HG03108 (cell line): ENCODE data around the gene NREP.

Experiments used
- ATAC-seq: cut with Tn5 transposase; IDR thresholded peaks from one replicate; pipeline ENCODE4 v1.9.1; 2021; ENCODE audit warnings: moderate library complexity; ENCODE audit not compliant: unreplicated experiment

Gene NREP, protein sequence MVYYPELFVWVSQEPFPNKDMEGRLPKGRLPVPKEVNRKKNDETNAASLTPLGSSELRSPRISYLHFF

DNA sequence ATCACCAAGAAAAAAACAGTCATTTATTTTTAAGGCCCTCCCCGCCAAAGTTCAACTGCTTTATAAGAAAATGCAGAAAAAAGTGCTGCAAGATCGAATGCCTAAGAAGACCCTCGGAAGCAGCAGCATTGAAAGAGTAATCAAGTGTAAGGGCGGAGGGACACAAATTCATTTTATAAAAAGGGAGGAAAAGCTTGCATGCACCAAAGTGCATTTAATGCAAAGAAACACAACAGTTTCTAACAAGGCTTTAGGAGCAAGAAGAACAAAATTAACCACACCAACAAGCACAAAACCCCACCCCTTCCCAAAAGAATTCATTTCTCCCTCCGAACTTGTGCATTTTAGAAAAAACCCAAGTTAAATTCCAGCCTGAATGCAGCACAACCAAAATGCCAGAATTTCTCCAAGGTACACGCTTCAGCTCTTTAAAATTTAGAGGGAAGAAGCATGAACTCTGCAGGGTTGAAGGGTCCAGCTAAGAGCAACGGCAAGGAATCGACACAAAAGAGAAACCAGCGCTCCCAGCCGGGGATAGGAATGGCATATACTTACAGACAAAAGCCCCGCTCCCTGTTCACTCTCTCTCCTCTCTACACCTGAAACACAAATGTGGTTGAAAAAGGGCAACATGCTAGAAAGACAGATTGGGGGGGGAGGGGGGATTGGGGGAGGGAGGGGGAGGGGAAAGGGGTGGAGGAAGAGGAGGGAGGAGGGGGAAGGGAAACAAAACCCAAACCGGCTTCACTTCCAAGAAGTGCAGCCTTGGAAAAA, at the start of gene NREP:
TSS of gene NREP (minus strand) at position 614 of the 774 bp plus-strand sequence. CDS start 1,422 bp downstream, outside the sequence.
- peak; percentile 2 for ATAC-seq

DNA sequence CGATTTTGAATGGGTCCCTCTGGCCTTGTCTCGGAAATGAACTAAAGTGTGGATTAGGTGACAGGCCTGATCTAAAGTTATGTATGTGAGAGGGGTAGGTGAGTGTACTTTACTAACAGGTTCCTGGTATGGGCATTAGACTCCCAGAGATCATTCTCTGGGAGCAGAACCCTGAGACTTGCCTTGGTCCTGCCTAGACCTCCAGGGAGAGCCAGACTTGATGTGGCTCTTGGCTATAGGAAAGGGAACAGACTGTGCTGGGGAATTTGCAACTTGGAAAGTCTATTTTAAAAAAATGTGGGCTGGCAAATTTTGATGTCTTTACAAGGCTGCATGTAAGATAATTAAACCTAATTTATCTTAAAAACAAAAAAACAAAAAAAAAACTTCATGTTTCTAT, 49.8 kb upstream of the NREP start:
- ATAC-seq, result no peak

DNA sequence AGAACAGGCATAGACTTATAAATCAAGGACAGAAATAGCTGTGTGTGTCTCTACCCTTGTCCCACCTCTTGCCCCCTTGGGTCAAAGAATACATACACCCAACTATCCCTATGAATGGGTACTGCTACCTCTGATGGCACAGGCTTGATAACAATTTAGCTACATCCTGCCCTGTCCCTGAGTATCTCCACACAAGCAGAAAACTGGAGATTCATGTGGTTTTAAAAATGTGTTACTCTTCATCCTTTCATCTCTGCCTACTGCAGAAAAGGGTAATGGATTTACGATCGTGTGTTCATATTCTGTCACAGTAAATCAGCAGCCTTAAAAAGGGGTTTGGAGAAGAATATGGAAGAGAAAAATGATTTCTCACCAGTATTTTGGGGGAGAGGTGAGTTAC, 49.2 kb upstream of the NREP start:
- no peak for ATAC-seq

DNA sequence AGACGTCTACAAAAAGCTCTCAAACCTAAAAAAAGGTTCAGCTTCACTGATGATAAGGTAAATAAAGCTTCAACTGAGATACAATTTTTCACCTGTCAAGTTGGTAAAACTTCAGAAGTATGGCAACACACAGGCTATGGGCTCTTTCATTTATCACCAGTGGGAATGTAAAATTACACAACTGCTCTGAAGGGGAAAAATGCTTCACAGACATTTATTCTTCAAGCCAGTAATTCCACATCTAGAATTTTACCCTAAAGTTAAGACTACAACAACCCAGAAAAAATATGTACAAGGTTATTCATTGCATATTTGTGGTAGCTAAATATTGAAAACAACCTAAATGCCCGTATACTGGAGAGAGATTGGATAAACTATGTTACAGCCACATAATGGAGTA, 48.1 kb upstream of the NREP start:
- ATAC-seq, result no peak

DNA sequence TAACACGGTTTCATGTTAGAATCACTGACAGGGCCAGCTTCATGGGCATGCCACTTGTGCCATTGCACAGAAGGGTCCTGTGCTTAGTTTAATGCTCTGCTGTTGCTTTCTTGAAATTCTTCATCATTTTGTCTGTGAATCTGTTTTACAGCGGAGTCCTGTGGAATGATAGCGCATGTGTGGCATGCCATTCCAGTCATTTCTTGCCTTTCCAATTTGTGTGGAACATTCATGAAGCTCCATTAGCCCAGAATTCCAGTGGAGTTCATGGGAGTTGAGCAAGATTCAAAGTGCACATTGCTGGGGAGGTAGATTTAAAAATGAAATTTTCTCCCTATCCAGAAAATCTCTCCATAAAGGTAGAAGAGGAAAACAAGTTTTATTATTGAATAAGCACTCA, 43.4 kb upstream of the NREP start:
- no peak for ATAC-seq

DNA sequence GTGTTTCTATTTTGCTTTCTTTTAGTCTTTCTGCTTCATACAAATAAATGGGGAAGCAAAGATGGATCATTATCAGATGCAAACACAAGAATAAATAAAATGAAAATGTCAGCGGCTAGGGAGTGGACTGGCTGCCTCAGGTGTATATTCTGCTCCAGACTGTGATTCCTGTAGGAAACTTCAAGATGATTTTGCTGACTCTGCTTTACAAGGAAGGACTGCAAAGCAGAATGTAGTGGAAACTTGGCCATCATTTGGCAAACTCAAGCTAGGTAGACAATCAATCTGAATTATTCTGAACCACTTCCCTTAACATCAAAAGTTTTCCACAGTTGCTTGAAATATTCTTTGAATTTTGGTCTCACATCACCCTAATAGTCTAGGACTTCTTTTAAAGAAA, 38.1 kb upstream of the NREP start:
- no peak for ATAC-seq

DNA sequence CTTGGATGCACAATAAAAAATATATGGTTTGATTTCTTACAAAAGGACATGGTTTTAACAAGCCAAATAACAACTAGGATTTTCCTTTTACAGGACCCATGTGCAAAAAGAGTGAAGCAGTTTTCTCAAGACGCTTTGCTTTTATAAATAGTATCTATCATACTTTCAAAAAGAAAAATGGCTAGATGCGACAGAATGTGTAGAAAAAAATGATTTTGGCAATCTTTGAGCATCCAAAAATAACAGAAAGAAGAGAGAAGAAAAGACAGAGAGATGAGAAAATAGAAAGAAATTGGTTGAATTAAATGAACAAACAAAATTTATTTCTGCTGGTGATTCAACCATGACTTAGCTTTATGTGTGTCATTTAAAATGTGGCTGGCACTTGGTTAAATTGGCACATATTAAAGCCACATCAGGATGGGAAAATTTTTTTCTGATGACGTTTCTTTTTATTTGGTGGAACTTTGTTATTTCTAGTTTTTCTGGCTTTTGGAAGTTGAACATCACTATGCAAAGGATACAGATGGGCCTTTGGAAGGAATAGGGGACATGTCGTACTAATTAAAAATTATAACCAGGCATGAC, 35.6 kb upstream of the NREP start:
- no peak for ATAC-seq

DNA sequence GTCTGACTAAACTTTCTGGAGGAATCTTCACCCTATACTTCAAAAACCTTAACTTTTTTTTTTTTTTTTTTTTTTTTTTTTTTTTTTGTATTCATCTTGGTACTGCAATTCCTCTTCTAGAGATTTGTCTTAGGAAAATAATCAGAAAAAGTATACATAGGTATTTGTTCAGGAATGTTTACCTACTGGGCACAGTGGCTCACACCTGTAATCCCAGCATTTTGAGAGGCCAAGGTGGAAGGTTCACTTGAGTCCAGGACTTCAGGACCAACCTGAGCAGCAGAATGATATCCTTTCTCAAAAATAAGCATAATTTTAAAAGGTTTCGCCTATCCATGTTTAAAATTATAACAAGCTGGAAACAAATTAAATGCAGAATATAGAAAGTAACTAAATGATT, 33.3 kb upstream of the NREP start:
- ATAC-seq, result no peak

DNA sequence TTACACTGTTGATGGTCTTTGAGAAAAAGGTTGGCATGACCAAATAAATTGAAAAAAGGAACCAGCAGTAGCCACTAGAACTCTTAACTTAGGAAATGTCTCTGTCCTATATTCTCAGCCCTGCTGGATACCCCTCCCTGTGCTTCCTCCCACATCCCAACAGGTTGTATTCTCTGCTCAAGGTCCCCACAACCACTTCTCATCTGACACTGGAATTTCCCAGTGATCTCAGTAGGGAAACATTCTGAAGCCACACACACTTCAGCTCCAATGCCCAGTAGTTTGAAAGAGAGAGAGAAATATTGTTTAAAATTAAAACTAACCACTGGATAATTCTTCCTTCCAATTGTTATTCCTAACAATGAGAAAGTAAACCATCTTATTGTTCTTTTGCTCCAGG, 30.0 kb upstream of the NREP start:
- ATAC-seq, result no peak

DNA sequence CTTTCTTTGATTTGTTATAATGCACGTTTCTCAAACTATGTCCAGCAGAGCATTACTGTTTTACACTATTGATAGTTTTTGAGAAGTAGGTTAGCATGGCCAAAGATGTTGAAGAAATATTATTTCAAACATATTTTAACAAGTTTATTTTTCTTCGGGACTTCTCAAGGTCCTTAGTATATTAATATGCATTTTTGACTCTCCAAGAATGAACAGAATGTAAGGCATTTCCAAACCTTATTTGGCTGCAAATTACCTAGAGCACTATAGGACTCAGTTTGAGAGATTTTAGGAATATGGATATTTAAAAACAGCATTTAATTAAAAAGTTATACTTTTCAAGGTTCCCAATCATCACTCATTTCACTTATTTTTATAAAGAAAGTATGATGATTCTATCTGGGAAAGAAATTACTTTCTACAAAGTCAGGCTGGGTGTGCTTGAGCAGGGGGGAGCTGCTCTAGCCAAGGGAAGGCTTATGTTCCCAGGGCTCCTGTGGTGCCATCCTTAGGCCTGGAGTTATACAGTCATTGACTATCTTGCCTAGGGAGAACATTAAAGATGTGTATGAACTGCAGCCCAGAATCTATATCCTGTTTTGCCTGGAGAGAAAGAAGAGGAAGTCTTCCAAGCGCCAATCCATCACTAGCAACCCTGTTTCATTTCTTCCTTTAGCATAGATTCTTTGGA, 27.6 kb upstream of the NREP start:
- ATAC-seq, result no peak

DNA sequence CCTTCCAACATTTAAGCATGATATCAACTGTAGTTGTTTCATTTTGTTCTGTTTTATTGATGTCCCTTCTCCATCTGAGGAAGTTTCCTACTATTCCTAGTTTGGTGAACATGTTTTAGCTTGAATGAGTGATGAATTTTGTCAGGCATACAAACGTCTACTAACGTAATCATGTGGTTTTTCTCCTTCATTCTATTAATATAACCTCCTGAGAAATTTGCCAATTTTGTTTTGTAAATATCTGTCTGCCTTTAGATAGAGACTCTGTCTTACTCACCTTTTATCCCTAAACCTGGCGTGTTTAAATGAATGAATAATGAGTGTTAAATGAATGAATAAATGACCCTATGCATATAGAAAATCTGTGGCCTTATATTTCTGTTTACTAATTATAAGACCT, 26.5 kb upstream of the NREP start:
- no peak for ATAC-seq

DNA sequence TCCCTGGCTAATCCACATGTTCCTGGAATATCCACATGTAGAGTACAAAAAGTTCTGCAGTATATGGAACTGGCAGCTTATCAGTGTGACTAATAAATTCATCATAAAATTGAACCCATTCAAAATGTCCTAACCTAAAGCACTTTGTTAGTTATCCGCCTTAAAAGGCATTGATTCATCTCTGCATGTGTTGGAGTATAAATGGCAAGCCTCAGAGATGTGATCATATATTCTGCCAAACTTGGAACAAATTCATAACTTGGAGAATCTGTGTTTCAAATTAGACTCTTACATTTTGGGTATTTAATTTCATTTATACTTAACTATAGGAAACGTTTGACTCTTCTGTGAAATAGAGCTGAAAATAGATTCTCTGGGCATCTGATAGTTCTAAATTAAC, 25.2 kb upstream of the NREP start:
- ATAC-seq, result no peak

DNA sequence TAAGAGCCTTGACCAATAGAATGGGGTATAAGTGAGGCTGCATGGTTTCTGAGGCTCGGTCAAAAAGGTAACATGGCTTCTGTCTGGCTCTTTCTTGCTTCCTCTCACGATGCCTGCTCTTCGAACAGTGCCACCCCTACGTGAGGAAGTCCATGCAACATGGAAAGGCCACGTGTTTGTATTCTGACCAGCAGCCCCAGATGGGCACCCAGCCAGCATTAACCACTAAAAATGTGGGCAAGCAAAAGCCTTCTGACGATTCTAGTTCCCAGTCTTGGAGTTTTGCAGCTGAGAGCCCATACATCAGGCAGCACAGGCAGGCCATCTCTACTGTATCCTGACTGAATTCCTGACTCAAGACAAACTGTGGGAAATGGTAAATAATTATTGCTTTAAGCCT, 24.2 kb upstream of the NREP start:
- no peak for ATAC-seq

DNA sequence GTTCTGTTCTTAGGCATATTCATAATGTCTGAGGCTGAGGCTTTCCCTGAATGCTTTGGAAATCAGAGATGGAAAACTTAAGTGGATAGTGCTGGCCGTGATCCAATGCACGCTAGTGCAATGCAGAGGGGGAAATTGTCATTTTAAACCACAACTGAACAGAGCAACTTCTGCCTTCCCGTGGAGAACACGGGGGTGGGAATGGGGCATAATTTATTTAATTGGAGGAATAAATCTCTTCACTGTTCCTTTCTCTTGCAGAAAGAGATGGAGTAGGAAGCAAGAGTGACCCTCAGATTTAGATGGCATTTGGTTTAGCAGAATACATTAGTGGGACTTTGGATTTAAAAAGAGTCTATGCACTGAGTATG, 22.9 kb upstream of the NREP start:
- ATAC-seq, result no peak

DNA sequence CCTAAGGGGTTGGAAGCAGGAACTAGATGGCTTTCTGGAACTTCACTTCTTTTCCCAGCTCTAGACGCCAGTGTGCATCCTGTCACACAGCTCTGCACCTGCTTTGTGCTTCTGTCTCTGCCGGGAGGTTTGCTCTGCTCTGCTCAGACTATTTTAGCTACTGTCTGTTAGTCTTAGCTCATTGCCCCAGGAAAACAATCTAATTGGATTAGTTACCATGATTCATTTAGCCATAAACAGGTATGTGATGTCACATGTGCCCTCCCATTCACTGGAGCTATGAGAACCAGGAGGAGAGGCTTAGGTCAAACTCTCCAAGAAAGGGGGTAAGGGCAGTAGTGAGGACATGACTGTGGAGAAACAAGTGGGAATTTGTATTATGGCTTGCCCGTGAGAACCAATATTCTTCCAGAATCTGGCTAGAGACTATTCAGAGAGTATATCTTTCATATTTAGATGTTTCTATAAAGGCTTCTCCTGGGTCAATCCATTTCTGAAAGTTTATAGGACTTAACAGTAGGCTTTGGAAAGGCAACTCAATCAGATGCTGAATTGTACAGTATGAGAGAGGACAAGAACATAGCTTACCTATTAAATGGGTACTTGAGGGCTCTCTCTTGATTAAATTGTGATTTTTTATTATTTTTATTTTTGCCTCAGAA, 22.4 kb upstream of the NREP start:
- ATAC-seq, result no peak

DNA sequence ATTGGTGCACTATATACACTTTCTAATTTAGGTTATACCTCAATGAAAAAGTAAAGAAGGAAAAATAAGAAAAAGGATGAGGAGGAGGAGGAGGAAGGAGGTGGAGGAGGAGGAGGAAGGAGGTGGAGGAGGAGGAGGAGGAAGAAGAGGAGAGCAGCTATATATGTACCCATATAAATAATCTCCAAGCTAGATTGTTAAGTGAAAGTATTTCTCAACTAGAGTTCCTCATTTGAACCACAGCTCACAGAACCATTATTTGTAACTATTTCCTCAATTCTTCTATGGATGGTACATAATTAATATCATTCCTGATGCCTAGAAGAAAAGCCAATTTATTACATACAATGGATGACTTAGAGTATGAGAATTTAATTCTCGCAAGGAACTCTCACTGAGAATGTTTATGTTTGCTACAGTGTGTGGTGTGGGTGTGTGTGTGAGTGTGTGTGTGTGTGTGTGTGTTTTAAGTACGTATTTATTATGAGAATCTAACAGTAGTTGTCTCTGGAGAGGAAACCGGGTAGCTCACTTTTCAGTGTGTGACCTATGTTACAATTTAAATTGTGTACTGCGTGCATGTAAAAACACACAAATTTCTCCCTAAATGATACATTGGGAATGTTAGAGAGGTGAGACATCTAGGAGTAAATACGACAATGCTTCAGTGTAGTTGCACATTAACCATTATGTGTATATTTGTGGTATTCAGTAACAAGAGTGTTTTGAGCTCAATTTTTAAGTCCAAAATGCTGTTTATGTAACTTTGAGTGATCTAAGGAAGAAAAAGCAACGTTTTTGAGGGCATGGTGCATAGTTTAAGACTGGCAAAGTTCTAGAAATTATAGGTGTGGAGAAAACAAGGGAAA, 20.2 kb upstream of the NREP start:
- ATAC-seq, result no peak

DNA sequence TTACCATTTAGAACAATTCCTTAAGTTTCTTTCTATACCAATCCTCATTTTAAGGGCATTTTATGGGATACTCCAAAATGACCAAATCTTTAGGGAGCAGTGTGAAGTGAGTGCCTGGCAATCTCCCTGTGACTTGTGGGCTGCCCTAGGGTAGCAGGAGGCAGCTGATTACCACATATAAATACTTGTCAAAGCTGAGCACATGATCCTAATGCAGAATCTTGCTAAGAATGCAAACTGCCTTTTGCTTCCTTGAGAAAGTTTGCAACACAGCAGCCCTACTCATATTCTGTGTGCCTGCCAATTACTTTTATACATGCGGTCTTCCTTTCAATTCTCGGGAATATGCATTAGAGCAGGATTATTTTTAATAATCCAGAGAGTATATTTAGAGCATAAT, 18.2 kb upstream of the NREP start:
- no peak for ATAC-seq

DNA sequence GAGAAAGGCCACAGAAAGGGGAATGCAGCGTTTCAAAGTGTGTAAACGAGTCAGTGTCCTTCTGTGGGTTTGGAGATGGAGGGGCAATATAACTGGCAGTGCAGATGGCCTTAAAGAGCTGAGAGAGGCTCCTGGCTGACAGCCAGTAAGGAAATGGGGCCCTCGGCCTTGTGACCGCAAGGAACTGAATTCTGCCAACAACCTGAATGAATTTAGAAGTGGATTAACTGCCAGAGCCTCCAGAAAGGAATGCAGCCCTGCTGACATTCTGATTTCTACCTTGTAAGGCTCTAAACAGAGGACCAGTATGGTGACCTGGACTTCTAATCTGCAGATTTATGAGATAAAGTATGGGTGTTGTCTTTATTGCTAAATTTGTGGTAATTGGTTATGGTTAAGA, 17.5 kb upstream of the NREP start:
- no peak for ATAC-seq

DNA sequence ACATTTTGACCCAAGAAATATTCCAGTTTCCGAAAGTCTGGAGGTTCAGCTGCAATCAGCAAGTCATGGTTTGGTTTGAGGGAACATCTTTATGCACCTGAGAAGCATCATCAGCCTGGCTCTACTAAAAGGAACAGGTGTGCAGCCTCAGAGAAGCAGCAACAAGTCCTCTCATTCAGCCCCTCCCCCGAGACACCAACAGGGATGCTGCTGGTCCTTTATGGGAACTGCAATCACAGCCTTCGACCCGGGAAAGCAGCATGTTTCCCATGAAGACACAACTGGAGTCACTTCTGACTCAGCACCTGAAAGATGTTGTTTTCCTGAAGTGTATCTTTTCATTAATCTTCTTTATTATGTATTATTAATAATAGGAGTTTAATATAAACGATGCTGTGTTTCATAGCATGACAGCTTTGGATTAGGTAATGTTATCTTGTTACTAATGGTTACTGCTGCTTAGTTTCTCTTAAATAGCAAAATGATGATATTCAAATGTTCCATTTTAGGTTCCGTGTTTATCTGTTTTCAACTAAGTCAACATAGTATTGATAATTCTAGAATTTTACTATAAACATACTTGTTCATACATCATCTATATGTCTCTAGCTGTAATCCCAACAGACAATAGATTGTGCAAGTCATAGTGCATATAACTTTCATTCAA, 15.6 kb upstream of the NREP start:
- ATAC-seq, result no peak

DNA sequence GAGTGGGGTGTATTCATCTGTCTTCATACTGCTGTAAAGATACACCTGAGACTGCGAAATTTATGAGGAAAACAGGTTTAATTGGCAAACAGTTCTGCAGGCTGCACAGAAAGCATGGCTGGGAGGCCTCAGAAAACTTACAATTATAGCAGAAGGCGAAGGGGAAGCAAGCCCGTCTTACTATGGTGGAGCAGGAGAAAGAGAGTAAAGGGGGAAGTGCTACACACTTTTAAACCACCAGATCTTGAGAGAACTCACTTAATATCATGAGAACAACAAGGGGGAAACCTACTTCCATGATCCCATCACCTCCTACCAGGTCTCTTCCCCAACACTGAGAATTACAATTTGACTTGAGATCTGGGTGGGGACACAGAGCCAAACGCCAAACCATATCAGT, 12.5 kb upstream of the NREP start:
- no peak for ATAC-seq
